Tibial nerve (tissue), 4 donors: ENCODE data around the gene ARID3A.

Experiments used
- EP300 ChIP-seq, 2 donors: sonication (generic); formaldehyde crosslinking; IDR thresholded peaks; one replicate each; pipeline ENCODE4 v1.6.1; 2017; ENCODE audit warnings: antibody characterized with exemption in 2 of 2, mild to moderate bottlenecking in 1 of 2
- POLR2A ChIP-seq, 2 donors: fragments of 450-650 bp; IDR thresholded peaks; one replicate each; pipeline ENCODE4 v1.6.1; 2017; ENCODE audit warnings: antibody characterized with exemption in 2 of 2, mild to moderate bottlenecking in 2 of 2, moderate library complexity in 2 of 2
- TF ChIP-seq, protein P1 (sequence below), 5 experiments: fragments of 200-600 bp in 3 of 5; fragments of 450-650 bp in 2 of 5; sonication (generic) in 3 of 5; IDR thresholded peaks; one replicate each; pipeline ENCODE4 v1.5.1; 2016 to 2019; ENCODE audit warnings: antibody characterized with exemption in 5 of 5, mild to moderate bottlenecking in 3 of 5, moderate library complexity in 2 of 5

DNA sequence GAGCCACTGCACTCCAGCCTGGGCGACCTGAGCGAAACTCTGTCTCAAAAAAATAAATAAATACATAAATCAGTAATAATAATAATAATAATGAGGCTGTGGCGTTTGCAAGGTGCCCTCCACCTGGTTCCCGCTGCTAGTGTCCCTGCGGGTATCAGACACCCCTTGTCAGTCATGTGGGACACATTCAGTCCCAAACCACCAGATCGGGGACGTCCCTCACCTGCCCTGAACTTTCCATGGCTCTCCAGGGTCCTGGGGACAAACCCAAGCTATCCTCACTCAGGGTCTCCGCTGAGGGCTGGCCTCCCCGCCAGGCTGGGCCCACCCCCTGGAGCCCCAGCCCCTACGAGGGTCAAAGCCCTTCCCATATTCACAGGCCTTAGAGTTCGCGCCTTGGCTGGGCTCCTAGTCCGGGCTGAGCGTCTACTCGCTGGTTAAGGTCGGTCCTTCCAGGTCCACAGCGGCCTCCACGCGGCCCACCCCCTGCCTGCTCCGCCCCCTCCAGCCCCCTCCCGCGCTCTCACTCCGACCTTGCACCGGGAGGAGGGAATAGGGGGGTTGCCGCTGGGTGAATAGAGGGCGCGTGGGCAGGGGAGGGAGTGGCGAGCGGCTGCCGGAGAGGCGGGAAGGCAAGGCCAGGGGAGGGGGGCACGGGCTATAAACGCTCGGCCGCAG, 9.1 kb upstream of the ARID3A start:
- TF ChIP-seq POLR2A (IDR thresholded peaks at IDR 0.05) (no peak), EP300 (IDR thresholded peaks at IDR 0.05) (no peak)
- TF ChIP-seq, protein P1, sequence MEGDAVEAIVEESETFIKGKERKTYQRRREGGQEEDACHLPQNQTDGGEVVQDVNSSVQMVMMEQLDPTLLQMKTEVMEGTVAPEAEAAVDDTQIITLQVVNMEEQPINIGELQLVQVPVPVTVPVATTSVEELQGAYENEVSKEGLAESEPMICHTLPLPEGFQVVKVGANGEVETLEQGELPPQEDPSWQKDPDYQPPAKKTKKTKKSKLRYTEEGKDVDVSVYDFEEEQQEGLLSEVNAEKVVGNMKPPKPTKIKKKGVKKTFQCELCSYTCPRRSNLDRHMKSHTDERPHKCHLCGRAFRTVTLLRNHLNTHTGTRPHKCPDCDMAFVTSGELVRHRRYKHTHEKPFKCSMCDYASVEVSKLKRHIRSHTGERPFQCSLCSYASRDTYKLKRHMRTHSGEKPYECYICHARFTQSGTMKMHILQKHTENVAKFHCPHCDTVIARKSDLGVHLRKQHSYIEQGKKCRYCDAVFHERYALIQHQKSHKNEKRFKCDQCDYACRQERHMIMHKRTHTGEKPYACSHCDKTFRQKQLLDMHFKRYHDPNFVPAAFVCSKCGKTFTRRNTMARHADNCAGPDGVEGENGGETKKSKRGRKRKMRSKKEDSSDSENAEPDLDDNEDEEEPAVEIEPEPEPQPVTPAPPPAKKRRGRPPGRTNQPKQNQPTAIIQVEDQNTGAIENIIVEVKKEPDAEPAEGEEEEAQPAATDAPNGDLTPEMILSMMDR (IDR thresholded peaks at IDR 0.05), result no peak
